Fibroblast of villous mesenchyme (primary cell): ENCODE results near the gene NOB1. TPM values are rescaled to one million over a fixed set of nuclear protein-coding genes. Genes with fewer than 3 reads are reported as not detected.
A peak's percentile ranks its signal among the peaks of the same experiment; 100 is the strongest.

ENCODE experiments used
- DNase-seq: peaks from one replicate; pipeline ENCODE4 v3.0.0-alpha.2; 2010; ENCODE audit warnings: low read depth
- H3K4me3 ChIP-seq: 2 replicates; pipeline ENCODE4 v1.5.1; 2011; ENCODE audit warnings: low read depth, mild to moderate bottlenecking, low read length
- CTCF ChIP-seq: IDR thresholded peaks from 2 replicates; pipeline ENCODE4 v1.5.1; 2012; ENCODE audit warnings: low read depth, mild to moderate bottlenecking, low read length; ENCODE audit not compliant: insufficient read depth
- total RNA-seq: library from RNA; depleted of rRNA; stranded (reverse); fragments of >200 nt; gene quantifications from 2 replicates; pipeline ENCODE4 v1.2.3, GENCODE V29; 2012

NOB1 gene
- total RNA-seq, 1 donor = 22.0 TPM

GRCh38 chr16:69727916-69728270 lies 26.8 kb downstream of the NOB1 start:
- no peak for TF ChIP-seq CTCF
- no peak overlapping the region for H3K4me3 ChIP-seq
- no peak for DNase-seq

- DNase-seq = peak; percentile 97
- TF ChIP-seq CTCF = no peak
- peak within 1 kb of the TSS; percentile 71 for H3K4me3 ChIP-seq
Measured at GRCh38 chr16:69726313-69727060, 28.2 kb downstream of the NOB1 start, which contains the start of gene NQO1. TSS of gene NQO1 (minus strand) at chr16:69726560. CDS start at chr16:69726439, 121 bp downstream.

GRCh38 chr16:69725480-69726312 lies 29.0 kb downstream of the NOB1 start:
- DNase-seq = no peak
- TF ChIP-seq CTCF = no peak
- H3K4me3 ChIP-seq = peak overlapping the region; percentile 71

- peak overlapping the region; percentile 71 for H3K4me3 ChIP-seq
- DNase-seq = peak; percentile 27
- no peak for TF ChIP-seq CTCF
Measured at GRCh38 chr16:69724981-69725479, 29.7 kb downstream of the NOB1 start.

GRCh38 chr16:69724414-69724873 lies 30.3 kb downstream of the NOB1 start:
- TF ChIP-seq CTCF = no peak
- DNase-seq = no peak
- peak overlapping the region; percentile 71 for H3K4me3 ChIP-seq

GRCh38 chr16:69721441-69721957 lies 33.2 kb downstream of the NOB1 start:
- no peak for TF ChIP-seq CTCF
- no peak for DNase-seq

More at GRCh38 chr16:69721441-69721957, 33.2 kb downstream of the NOB1 start:
- H3K4me3 ChIP-seq = no peak overlapping the region
